DOHH2 (cell line): ENCODE data around the gene PBOV1.

ENCODE experiments used
- CTCF ChIP-seq: fragments of 200-600 bp; sonication (generic); IDR thresholded peaks from one replicate; pipeline ENCODE4 v1.5.1; 2014; ENCODE audit warnings: antibody characterized with exemption, mild to moderate bottlenecking, low read depth, low read length; ENCODE audit not compliant: poor library complexity, severe bottlenecking
- EZH2phosphoT487 ChIP-seq: fragments of 200-600 bp; sonication (generic); IDR thresholded peaks from 2 replicates; pipeline ENCODE4 v1.6.1; 2017; ENCODE audit warnings: borderline replicate concordance, mild to moderate bottlenecking, antibody characterized with exemption, low read length, moderate library complexity, mixed read lengths

DNA sequence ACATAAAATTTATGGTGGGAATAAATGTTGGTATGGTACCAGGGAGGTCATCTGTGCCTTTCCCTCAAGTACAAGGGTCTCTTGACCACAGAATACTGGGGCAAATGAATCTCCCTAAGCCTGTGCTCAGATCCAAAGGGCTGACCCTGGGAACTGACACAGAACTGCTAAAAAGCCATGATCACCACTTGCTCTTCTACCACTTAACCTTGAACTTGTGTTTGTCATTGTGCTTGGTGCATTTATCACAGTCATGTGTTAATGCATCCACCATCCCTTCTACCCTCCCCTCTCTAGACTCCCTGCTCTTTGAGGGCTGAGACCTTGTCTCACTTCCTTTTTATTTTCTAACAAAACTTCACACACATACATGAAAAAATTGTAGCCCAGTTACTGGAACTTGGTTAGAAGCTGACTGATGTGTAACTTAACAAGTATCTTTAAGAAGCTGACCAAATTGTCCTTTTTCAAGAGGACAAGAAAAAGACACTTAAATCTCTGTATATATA is 46.1 kb upstream of the PBOV1 start:
- TF ChIP-seq CTCF (no peak), EZH2phosphoT487 (no peak)
